ENCODE results near the gene KCNA4.
"Not testable (repeated sequence)": the region's sequence is repeated elsewhere in the genome, so short reads cannot be mapped to it uniquely, and the experiment has no call there.

Gene KCNA4

DNA sequence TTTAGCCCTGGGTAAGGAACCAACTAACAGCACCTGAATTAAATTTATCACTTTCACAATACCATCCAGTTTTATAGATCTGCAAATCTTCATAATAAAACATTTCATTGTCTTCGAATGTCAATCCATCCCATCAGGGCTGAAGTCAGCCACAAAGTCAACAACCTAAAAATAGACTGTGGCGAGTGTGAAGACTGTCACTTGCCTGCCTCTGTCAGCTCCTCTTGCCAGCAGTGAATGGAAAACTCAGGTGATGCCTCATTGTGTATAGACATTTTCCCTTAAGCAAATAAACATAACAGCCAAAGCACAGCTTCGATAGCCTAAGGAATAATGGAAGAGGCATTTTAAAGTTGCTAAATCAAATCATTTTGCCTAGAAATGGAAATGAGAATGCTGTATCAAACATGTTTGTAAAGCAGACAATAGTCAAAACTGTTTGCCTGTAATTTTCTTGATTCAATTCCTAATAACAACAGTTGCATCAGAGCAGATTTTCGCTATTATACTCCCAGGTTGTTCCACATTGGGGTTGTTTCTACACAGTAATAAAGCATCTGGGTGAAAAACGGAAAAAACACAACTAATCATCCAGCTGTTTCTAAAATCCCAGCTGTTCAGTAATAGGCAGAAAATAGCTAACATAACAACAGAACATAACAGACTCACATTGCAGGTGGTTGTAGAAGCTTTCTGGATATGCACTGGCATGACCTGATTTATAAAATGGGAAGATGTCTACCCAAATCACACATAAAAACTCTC is 15.7 kb downstream of the KCNA4 start:
- DNase-seq (ENCODE audit: low spot score), result no peak

- no peak for DNase-seq (ENCODE audit: low spot score)
Measured at GRCh38 chr11:29996016-29996415, 20.8 kb downstream of the KCNA4 start.

DNA sequence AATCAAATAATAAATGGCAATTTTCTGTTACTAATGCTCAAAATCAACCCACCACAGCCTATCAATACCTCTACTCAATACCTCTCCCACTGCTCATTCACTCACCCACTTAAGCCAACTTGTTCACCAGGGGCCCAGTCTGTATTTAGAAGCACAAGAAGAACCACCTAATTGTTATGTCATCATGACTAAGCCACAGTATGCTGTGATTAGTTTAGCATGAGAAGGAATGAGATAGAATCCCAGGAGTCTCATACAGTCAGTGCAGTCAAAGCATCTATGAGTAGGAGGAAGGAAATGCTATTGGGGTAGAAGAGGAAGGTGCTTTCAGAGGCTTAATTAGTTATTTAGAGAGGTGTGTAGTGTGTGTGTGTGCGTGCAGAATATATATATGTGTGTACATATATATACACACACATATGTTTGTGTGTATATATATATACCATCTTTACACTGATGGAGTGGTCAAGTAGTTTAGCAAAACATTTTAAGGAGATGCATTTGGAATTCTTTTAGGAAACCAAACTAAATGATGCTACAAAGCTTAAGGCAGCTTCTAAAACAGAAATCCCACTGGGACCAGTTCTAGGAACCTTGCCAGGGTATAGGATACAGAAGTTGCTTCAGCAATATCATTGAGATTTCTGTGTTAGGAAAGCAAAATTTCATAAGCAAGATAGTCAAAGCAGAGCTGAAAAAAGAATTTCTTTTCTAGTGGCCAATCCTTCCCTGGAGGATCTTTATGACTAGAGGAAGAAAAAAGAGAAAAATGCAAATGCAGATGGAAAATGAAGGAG is 27.5 kb downstream of the KCNA4 start:
- DNase-seq (ENCODE audit: low spot score), result no peak

- DNase-seq (ENCODE audit: low spot score), result no peak
Measured at GRCh38 chr11:29985248-29985647, 31.6 kb downstream of the KCNA4 start.

DNA sequence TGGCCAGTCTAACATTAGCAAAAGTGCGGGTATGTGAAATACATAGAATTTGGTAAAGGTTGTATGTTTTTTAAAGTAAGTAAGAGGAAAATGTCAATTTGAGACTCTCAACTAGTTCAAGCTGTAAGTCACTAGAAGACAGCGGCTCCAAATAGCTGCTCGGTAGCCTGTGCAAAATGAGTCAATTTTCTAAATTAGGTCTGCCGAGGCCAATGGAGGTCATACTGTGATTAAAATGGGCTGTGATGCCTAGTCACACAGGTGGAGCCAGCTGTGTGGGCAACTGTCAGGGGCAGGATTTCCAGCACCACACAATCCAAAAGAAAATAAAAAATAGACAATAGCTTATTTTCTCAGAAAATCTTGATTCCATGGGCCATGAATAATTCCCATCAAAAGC is 32.3 kb downstream of the KCNA4 start:
- DNase-seq (ENCODE audit: low spot score), result no peak

- DNase-seq (ENCODE audit: low spot score), result no peak
Measured at GRCh38 chr11:29978549-29978948, 38.3 kb downstream of the KCNA4 start.

GRCh38 chr11:29975580-29975979 is 41.2 kb downstream of the KCNA4 start:
- DNase-seq (ENCODE audit: low spot score), result not testable (repeated sequence)

GRCh38 chr11:29963796-29964195 is 53.0 kb downstream of the KCNA4 start:
- no peak for DNase-seq (ENCODE audit: low spot score)

- DNase-seq (ENCODE audit: low spot score), result no peak
Measured at GRCh38 chr11:29963036-29963435, 53.8 kb downstream of the KCNA4 start.

DNA sequence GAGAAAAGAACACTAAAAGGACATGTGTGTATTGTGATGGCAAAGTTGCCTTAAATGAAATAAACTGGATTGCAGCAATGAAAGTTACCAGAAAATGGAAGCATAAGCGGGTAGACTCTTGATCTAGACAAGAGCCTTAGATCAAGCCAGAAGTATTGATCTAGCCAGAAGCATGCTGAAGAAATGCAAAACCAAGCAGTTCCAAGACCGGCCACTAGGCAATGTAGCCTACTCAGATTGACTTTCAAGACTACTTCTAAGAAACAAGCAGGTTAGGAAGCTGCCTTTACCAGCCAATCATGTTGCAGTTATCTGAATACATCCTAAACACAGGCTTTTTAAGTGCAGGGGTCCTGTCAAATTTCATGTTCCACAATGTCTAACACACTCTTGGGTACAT is 54.6 kb downstream of the KCNA4 start:
- DNase-seq (ENCODE audit: low spot score), result no peak

All from GM03348 (cell line).